ENCODE measurements around the gene VPS16.

GRCh38 chr20:2840138-2840966 is at the start of gene VPS16, which contains the start of gene PCED1A:
- TF ChIP-seq CTCF (IDR thresholded peaks at IDR 0.05), result no peak
- TF ChIP-seq EZH2 (IDR thresholded peaks at IDR 0.05; ENCODE audit: borderline replicate concordance, insufficient read depth, low read depth, low read length, poor library complexity, severe bottlenecking), result no peak
